SU-DHL-6 (cell line): ENCODE results near the gene LUC7L2.
A peak's percentile ranks its signal among the peaks of the same experiment; 100 is the strongest.
"Not testable (repeated sequence)": the region's sequence is repeated elsewhere in the genome, so short reads cannot be mapped to it uniquely, and the experiment has no call there.

Source experiments
- H2AFZ ChIP-seq: fragments of 200-600 bp; sonication (generic); 2 replicates; pipeline ENCODE4 v1.6.1; 2014; ENCODE audit warnings: low read depth, mild to moderate bottlenecking, moderate library complexity, mixed read lengths, antibody characterized with exemption, low read length; ENCODE audit not compliant: severe bottlenecking
- H3F3A ChIP-seq: fragments of 200-600 bp; shearing (Covaris generic); 2 replicates; pipeline ENCODE4 v1.6.0; 2016; ENCODE audit warnings: antibody characterized with exemption, mild to moderate bottlenecking; ENCODE audit not compliant: insufficient read depth
- H3K27ac ChIP-seq: fragments of 200-600 bp; sonication (generic); 2 replicates; pipeline ENCODE4 v1.5.1; 2016; ENCODE audit warnings: low read depth, mild to moderate bottlenecking, low read length, moderate library complexity, mixed read lengths
- H3K27me3 ChIP-seq: fragments of 200-600 bp; sonication (generic), shearing (Covaris generic); 2 replicates; pipeline ENCODE4 v1.6.0; 2014; ENCODE audit warnings: mild to moderate bottlenecking, low read length
- H3K36me3 ChIP-seq: fragments of 200-600 bp; sonication (generic); 2 replicates; pipeline ENCODE4 v1.6.1; 2014; ENCODE audit warnings: mild to moderate bottlenecking, low read length, mixed read lengths
- H3K4me2 ChIP-seq: fragments of 300-600, 200-600 bp; shearing (Covaris generic), sonication (generic); 2 replicates; pipeline ENCODE4 v1.6.0; 2014; ENCODE audit warnings: low read length, low read depth, mild to moderate bottlenecking; ENCODE audit not compliant: poor library complexity, severe bottlenecking
- H3K4me3 ChIP-seq: fragments of 200-600 bp; sonication (generic); 2 replicates; pipeline ENCODE4 v1.5.1; 2014; ENCODE audit warnings: antibody characterized with exemption, low read length, mild to moderate bottlenecking, mixed read lengths; ENCODE audit not compliant: insufficient read depth, poor library complexity, severe bottlenecking
- H3K79me2 ChIP-seq: fragments of 200-600 bp; sonication (generic); 2 replicates; pipeline ENCODE4 v1.6.1; 2014; ENCODE audit warnings: mild to moderate bottlenecking, low read length, moderate library complexity; ENCODE audit not compliant: insufficient read depth
- H3K9ac ChIP-seq: fragments of 200-600 bp; sonication (generic); 2 replicates; pipeline ENCODE4 v1.7.0; 2014; ENCODE audit warnings: mild to moderate bottlenecking, low read length
- H3K9me2 ChIP-seq: fragments of 200-600 bp; sonication (generic); replicated peaks from 2 replicates; pipeline ENCODE4 v1.6.1; 2014; ENCODE audit warnings: low read length; ENCODE audit not compliant: insufficient read depth
- H3K9me3 ChIP-seq: fragments of 200-600 bp; sonication (generic); 2 replicates; pipeline ENCODE4 v1.6.1; 2014; ENCODE audit warnings: low read length, mixed read lengths; ENCODE audit not compliant: insufficient read depth
- H4K20me1 ChIP-seq: fragments of 200-600 bp; sonication (generic); 2 replicates; pipeline ENCODE4 v1.6.1; 2014; ENCODE audit warnings: low read depth, mild to moderate bottlenecking, antibody characterized with exemption, low read length, moderate library complexity, mixed read lengths
- CTCF ChIP-seq: fragments of 200-600 bp; sonication (generic); IDR thresholded peaks from one replicate; pipeline ENCODE4 v1.5.1; 2017; ENCODE audit warnings: antibody characterized with exemption, mild to moderate bottlenecking, low read length, moderate library complexity; ENCODE audit not compliant: insufficient read depth, poor library complexity, severe bottlenecking
- EZH2phosphoT487 ChIP-seq: fragments of 200-600 bp; sonication (generic), shearing (Covaris generic); conservative IDR thresholded peaks from 2 replicates; pipeline ENCODE4 v1.6.1; 2018; ENCODE audit warnings: mild to moderate bottlenecking, antibody characterized with exemption, low read length, moderate library complexity, mixed read lengths

Gene LUC7L2

DNA sequence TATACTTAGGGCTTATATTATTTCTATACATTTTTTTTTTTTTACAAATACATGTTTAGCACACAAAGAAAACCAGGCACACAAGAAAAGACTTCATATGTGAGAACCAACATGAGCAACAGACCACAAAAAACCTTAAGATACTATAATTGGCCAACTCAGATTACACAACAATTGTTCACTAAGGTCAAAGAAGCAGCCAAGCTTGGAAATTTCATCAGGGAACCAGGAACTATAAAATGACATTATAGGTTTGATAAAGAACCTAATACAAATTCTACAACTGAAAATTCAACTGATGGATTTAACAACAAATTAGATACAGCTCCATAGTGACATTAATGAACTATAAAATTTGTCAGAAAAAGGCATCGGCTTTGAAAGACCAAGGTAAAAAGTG is 4.4 kb upstream of the LUC7L2 start:
- Histone ChIP-seq H3K4me3 (no peak overlapping the region), H3K36me3 (no peaks in the 10 kb centered on the region), H3F3A (peaks cover 20% of the 10 kb centered on the region), H3K9ac (no peak overlapping the region), H3K9me3 (no peaks in the 10 kb centered on the region), H2AFZ (no peak overlapping the region), H4K20me1 (no peaks in the 10 kb centered on the region), H3K27me3 (no peaks in the 10 kb centered on the region), H3K27ac (no peak overlapping the region), H3K9me2 (no peaks in the 10 kb centered on the region), H3K4me2 (no peak overlapping the region), H3K79me2 (peaks cover 16% of the 10 kb centered on the region)
- TF ChIP-seq CTCF: no peak
- no peak for TF ChIP-seq EZH2phosphoT487

GRCh38 chr7:139357729-139358506 is 1.8 kb upstream of the LUC7L2 start:
- H3K27me3 ChIP-seq, H3K36me3 ChIP-seq, H2AFZ ChIP-seq, H3K9me3 ChIP-seq, H3K9me2 ChIP-seq: not testable (repeated sequence)
- H4K20me1 ChIP-seq: peaks cover 17% of the 10 kb centered on the region
- H3K4me2 ChIP-seq: peak overlapping the region; percentile 62
- peak overlapping the region; percentile 94 for H3K9ac ChIP-seq
- H3K79me2 ChIP-seq: peaks cover 42% of the 10 kb centered on the region
- H3K27ac ChIP-seq: peak overlapping the region; percentile 92
- peak overlapping the region; percentile 96 for H3K4me3 ChIP-seq
- peaks cover 24% of the 10 kb centered on the region for H3F3A ChIP-seq

DNA sequence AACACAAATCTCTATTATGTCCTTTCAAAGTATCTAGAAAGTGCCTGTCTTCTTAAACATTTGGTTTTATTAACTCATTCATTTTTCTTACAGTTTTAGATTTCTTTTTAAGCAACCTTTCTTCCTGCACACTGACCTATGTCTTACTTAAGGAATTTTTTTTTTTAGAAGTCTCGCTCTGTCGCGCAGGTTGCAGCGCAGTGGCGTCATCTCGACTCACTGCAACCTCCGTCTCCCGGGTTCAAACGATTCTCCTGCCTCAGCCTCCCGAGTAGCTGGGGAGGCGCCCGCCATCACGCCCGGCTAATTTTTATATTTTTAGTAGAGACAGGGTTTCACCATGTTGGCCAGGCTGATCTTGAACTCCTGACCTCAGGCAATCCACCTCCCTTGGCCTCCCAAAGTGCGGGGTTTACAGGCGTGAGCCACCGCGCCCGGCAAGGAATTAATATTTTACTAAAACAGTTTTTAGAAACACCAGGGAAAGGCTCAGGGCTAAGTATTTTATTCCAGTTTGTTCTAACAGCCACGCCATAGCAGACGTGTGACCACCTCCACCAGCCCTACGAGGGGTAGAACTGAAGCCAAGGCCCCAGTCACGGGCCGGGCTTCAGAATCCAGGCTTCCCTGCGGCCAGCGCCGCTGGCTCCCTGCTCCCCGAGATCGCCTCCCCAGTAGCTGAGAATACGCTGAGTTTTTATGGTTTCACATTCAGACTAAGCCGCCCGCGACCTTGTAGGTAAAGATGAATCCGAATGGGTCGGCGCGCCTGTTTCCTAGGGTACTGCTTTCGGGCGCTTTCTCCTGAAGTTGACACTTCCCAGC is 941 bp upstream of the LUC7L2 start:
- peaks cover 20% of the 10 kb centered on the region for H4K20me1 ChIP-seq
- no peaks in the 10 kb centered on the region for H3K27me3 ChIP-seq
- H3F3A ChIP-seq: peaks cover 24% of the 10 kb centered on the region
- peak overlapping the region; percentile 94 for H3K9ac ChIP-seq
- H3K27ac ChIP-seq: peak overlapping the region; percentile 92
- H3K4me2 ChIP-seq: peak overlapping the region; percentile 62
- no peaks in the 10 kb centered on the region for H3K9me2 ChIP-seq
- TF ChIP-seq CTCF (no peak), EZH2phosphoT487 (no peak)
- peaks cover 50% of the 10 kb centered on the region for H3K79me2 ChIP-seq
- no peaks in the 10 kb centered on the region for H3K9me3 ChIP-seq
- no peak overlapping the region for H2AFZ ChIP-seq
- H3K4me3 ChIP-seq: peak overlapping the region; percentile 96
- H3K36me3 ChIP-seq: peaks cover 8% of the 10 kb centered on the region; the same call in 1 of the 2 replicates
